ENCODE measurements around the gene SYT1. TPM values are rescaled to one million over a fixed set of nuclear protein-coding genes. Genes with fewer than 3 reads are reported as not detected.
A peak's percentile ranks its signal among the peaks of the same experiment; 100 is the strongest.

Gene SYT1
- total and polyA plus RNA-seq, 2 donors (not counting 3 experiments of a cell fraction or from before 2014, with no cell fraction given): 3.2 to 15.3 TPM

DNA sequence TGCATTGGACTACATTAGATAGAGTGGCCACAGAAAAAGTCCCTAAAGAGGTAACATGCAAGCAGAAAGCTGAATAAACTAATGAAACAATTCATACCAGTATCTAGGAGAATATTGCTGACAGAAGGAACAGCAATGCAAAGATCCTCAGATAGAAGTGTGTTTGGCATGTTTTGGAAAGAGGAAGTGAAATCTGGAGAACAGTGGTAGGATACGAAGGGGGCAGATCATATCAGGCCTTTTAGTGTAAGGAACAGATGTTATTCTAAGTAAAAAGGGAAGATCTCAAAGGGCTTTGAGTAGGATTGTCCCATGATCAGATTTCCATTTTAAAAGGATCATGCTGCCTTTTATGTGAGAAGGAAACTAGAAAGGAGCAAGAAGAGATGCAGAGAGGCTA is 483.3 kb downstream of the SYT1 start:
- intact Hi-C loops (cut with micrococcal nuclease) (loop anchor here (5.0 to 10.0 kb wide), 3 partner anchors 176 to 1203 kb away; no protein-coding TSS in a partner anchor), dilution Hi-C loops (cut with MboI; ENCODE audit: extremely low pct_ligation_motif_present, low sequenced_read_pairs) (no loop called here)
- H3K9me1 ChIP-seq (replicated peaks; ENCODE audit: control insufficient read depth, extremely low read depth, insufficient read depth, low read length): peaks cover 4% of the 10 kb centered on the region
- no TSS peak for BruUV-seq (replicated peaks)
- FAIRE-seq: no peak
- no peak overlapping the region for H2AFZ ChIP-seq (ENCODE audit: low read depth, low read length)
- ChIA-PET CTCF (interaction anchor here (2.1 kb wide), 1 partner anchor 27 kb away, joined by 10 read pairs; no protein-coding TSS in a partner anchor), POLR2A (no interaction called here)
- no peak overlapping the region for H3K9ac ChIP-seq (replicated peaks; ENCODE audit: extremely low read depth, insufficient read depth, low read length)
- no peaks in the 10 kb centered on the region for H3K36me3 ChIP-seq (ENCODE audit: control insufficient read depth in 2 of 2, extremely low read depth in 1 of 2, insufficient read depth in 2 of 2, low read length in 2 of 2)
- H3K4me3 ChIP-seq (replicated peaks in 1 of 3; ENCODE audit: insufficient read depth in 1 of 3, low read depth in 1 of 3, low read length in 3 of 3): no peak overlapping the region
- H3K9me3 ChIP-seq (replicated peaks; ENCODE audit: control insufficient read depth, insufficient read depth, low read length): no peaks in the 10 kb centered on the region
- no peak overlapping the region for H3K4me2 ChIP-seq (ENCODE audit: insufficient read depth, low read length)
- DNase-seq (ENCODE audit: low read depth, low spot score): peak; percentile 11
- TF ChIP-seq MYC (IDR thresholded peaks at IDR 0.05; ENCODE audit: low read depth, low read length) (no peak), JUN (IDR thresholded peaks at IDR 0.05; ENCODE audit: borderline replicate concordance, insufficient read depth, insufficient read length, low read depth) (no peak), EZH2 (IDR thresholded peaks at IDR 0.05; ENCODE audit: borderline replicate concordance, low read depth, low read length, severe bottlenecking) (no peak), POLR2A (IDR thresholded peaks at IDR 0.05; ENCODE audit: low read depth, low read length) (no peak), FOS (IDR thresholded peaks at IDR 0.05; ENCODE audit: borderline replicate concordance, insufficient read depth, low read length) (no peak), POLR2AphosphoS5 (IDR thresholded peaks at IDR 0.05; ENCODE audit: insufficient read depth, low read depth, low read length) (no peak), GATA2 (IDR thresholded peaks at IDR 0.05; ENCODE audit: insufficient read depth, insufficient read length, low read depth, low read length) (no peak)
- TF ChIP-seq, protein P1, sequence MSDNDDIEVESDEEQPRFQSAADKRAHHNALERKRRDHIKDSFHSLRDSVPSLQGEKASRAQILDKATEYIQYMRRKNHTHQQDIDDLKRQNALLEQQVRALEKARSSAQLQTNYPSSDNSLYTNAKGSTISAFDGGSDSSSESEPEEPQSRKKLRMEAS (IDR thresholded peaks at IDR 0.05; ENCODE audit: insufficient read depth, insufficient read length): no peak
- TF ChIP-seq, protein P2, sequence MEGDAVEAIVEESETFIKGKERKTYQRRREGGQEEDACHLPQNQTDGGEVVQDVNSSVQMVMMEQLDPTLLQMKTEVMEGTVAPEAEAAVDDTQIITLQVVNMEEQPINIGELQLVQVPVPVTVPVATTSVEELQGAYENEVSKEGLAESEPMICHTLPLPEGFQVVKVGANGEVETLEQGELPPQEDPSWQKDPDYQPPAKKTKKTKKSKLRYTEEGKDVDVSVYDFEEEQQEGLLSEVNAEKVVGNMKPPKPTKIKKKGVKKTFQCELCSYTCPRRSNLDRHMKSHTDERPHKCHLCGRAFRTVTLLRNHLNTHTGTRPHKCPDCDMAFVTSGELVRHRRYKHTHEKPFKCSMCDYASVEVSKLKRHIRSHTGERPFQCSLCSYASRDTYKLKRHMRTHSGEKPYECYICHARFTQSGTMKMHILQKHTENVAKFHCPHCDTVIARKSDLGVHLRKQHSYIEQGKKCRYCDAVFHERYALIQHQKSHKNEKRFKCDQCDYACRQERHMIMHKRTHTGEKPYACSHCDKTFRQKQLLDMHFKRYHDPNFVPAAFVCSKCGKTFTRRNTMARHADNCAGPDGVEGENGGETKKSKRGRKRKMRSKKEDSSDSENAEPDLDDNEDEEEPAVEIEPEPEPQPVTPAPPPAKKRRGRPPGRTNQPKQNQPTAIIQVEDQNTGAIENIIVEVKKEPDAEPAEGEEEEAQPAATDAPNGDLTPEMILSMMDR (IDR thresholded peaks at IDR 0.05; ENCODE audit: extremely low read depth in 1 of 2, insufficient read depth in 1 of 2, low read depth in 1 of 2, low read length in 2 of 2): no peak
- H4K20me1 ChIP-seq (replicated peaks; ENCODE audit: control insufficient read depth, extremely low read depth, insufficient read depth, low read length): no peaks in the 10 kb centered on the region
- H3K27ac ChIP-seq (ENCODE audit: insufficient read depth, low read depth, low read length): no peak overlapping the region
- H3K4me1 ChIP-seq (ENCODE audit: control insufficient read depth, extremely low read depth, insufficient read depth, low read length): no peaks in the 10 kb centered on the region
- no peaks in the 10 kb centered on the region for H3K79me2 ChIP-seq (ENCODE audit: control insufficient read depth, insufficient read depth, low read length)
- peaks cover 0 to 2% of the 10 kb centered on the region in 2 experiments for H3K27me3 ChIP-seq (ENCODE audit: control insufficient read depth in 2 of 2, insufficient read depth in 2 of 2, low read length in 2 of 2)

All from endothelial cell of umbilical vein (primary cell).